Smooth muscle cell (in vitro differentiated cells): ENCODE data around the gene IPO8. TPM values are rescaled to one million over a fixed set of nuclear protein-coding genes. Genes with fewer than 3 reads are reported as not detected.

Experiments
- DNase-seq: peaks from one replicate; lab custom pipeline; 2025; ENCODE audit not compliant: unreplicated experiment; lab: John Stamatoyannopoulos, UW
- H2AFZ ChIP-seq: fragments of 200-600 bp; sonication (generic); 2 replicates; pipeline ENCODE4 v1.6.0; 2016; ENCODE audit warnings: antibody characterized with exemption, low read depth, mild to moderate bottlenecking
- H3F3A ChIP-seq: fragments of 200-600 bp; sonication (generic); 2 replicates; pipeline ENCODE4 v1.6.0; 2017; ENCODE audit warnings: antibody characterized with exemption, low read depth
- H3K27ac ChIP-seq: fragments of 200-600 bp; sonication (generic); 2 replicates; pipeline ENCODE4 v1.5.1; 2016; ENCODE audit warnings: low read depth, mild to moderate bottlenecking
- H3K27me3 ChIP-seq: fragments of 200-600 bp; sonication (generic); 2 replicates; pipeline ENCODE4 v1.6.1; 2016; ENCODE audit warnings: low read depth, mild to moderate bottlenecking
- H3K36me3 ChIP-seq: fragments of 200-600 bp; sonication (generic); 2 replicates; pipeline ENCODE4 v1.5.1; 2016; ENCODE audit warnings: low read depth
- H3K4me1 ChIP-seq: fragments of 200-600 bp; sonication (generic); 2 replicates; pipeline ENCODE4 v1.5.1; 2016; ENCODE audit warnings: low read depth
- H3K4me2 ChIP-seq: fragments of 200-600 bp; sonication (generic); 2 replicates; pipeline ENCODE4 v1.6.0; 2016; ENCODE audit warnings: mild to moderate bottlenecking
- H3K4me3 ChIP-seq: fragments of 200-600 bp; sonication (generic); 2 replicates; pipeline ENCODE4 v1.5.1; 2016; ENCODE audit warnings: mild to moderate bottlenecking
- H3K79me2 ChIP-seq: fragments of 200-600 bp; sonication (generic); 2 replicates; pipeline ENCODE4 v1.6.0; 2016; ENCODE audit warnings: low read depth, mild to moderate bottlenecking
- H3K9ac ChIP-seq: fragments of 200-600 bp; sonication (generic); 2 replicates; pipeline ENCODE4 v1.6.0; 2016; ENCODE audit warnings: low read depth
- H3K9me3 ChIP-seq: fragments of 200-600 bp; sonication (generic); replicated peaks from 2 replicates; pipeline ENCODE4 v1.5.1; 2016; ENCODE audit warnings: low read depth
- H4K20me1 ChIP-seq: fragments of 200-600 bp; sonication (generic); 2 replicates; pipeline ENCODE4 v1.6.0; 2016; ENCODE audit warnings: low read depth
- CTCF ChIP-seq: fragments of 200-600 bp; sonication (generic); IDR thresholded peaks from 2 replicates; pipeline ENCODE4 v1.5.1; 2017; ENCODE audit warnings: borderline replicate concordance, mild to moderate bottlenecking, antibody characterized with exemption; ENCODE audit not compliant: insufficient read depth, poor library complexity, severe bottlenecking
- WGBS: methylation state at CpG from one replicate; pipeline ENCODE4 v1.1.7; 2016; ENCODE audit warnings: low lambda C conversion rate; 5-methylcytosine and 5-hydroxymethylcytosine counted together
- polyA plus RNA-seq: library from polyadenylated mRNA; unstranded; fragments of >200 nt; fragmentation: Nextera tagmentation; extraction: Ambion mirVana; gene quantifications from 2 replicates; pipeline ENCODE4 v1.2.1, GENCODE V29; 2016
- total RNA-seq: library from RNA; depleted of rRNA; stranded (reverse); fragments of >200 nt; gene quantifications from 2 replicates; pipeline ENCODE4 v1.2.3, GENCODE V29; 2014

Gene IPO8
- total and polyA plus RNA-seq, 2 experiments from 2014 or later: 5.0 to 24.0 TPM

GRCh38 chr12:30696943-30697342 lies 1.3 kb upstream of the IPO8 start:
- Histone ChIP-seq H3K36me3 (no peaks in the 10 kb centered on the region), H3K9me3 (no peaks in the 10 kb centered on the region), H3K4me2 (no peak overlapping the region), H3K4me1 (peaks cover 6% of the 10 kb centered on the region), H4K20me1 (no peaks in the 10 kb centered on the region), H3K79me2 (peaks cover 22% of the 10 kb centered on the region), H3F3A (no peaks in the 10 kb centered on the region), H3K9ac (no peak overlapping the region), H3K27ac (no peak overlapping the region), H3K27me3 (no peaks in the 10 kb centered on the region), H3K4me3 (no peak overlapping the region), H2AFZ (no peak overlapping the region)
- TF ChIP-seq CTCF: no peak
- 95% methylated on average over 7 of the region's 7 CpGs for WGBS
- no peak for DNase-seq

GRCh38 chr12:30696486-30696885 lies 817 bp upstream of the IPO8 start:
- H3K9ac ChIP-seq: no peak overlapping the region
- no peaks in the 10 kb centered on the region for H3K9me3 ChIP-seq
- H3K4me1 ChIP-seq: peaks cover 10% of the 10 kb centered on the region
- H3F3A ChIP-seq: no peaks in the 10 kb centered on the region
- peak overlapping the region; percentile 98 for H3K4me2 ChIP-seq
- H3K36me3 ChIP-seq: no peaks in the 10 kb centered on the region
- DNase-seq: no peak
- H3K27ac ChIP-seq: no peak overlapping the region
- peak overlapping the region; percentile 89 for H2AFZ ChIP-seq
- peak overlapping the region; percentile 90 for H3K4me3 ChIP-seq
- 81% methylated on average over 14 of the region's 14 CpGs for WGBS
- H4K20me1 ChIP-seq: peaks cover 4% of the 10 kb centered on the region
- no peak for TF ChIP-seq CTCF
- peaks cover 22% of the 10 kb centered on the region for H3K79me2 ChIP-seq
- no peaks in the 10 kb centered on the region for H3K27me3 ChIP-seq

GRCh38 chr12:30696103-30696408 lies 387 bp upstream of the IPO8 start:
- Histone ChIP-seq H3K4me3 (peak overlapping the region; percentile 90), H4K20me1 (peaks cover 8% of the 10 kb centered on the region), H2AFZ (peak overlapping the region; percentile 89), H3F3A (no peaks in the 10 kb centered on the region), H3K4me2 (peak overlapping the region; percentile 98), H3K9me3 (no peaks in the 10 kb centered on the region), H3K79me2 (peaks cover 22% of the 10 kb centered on the region), H3K27me3 (no peaks in the 10 kb centered on the region), H3K4me1 (peaks cover 14% of the 10 kb centered on the region), H3K36me3 (no peaks in the 10 kb centered on the region), H3K27ac (no peak overlapping the region), H3K9ac (peak overlapping the region; percentile 74)
- 19% methylated on average over 6 of the region's 6 CpGs for WGBS
- TF ChIP-seq CTCF: no peak
- DNase-seq: no peak

GRCh38 chr12:30694412-30695198 lies 1.1 kb downstream of the IPO8 start:
- 6% methylated on average over 16 of the region's 16 CpGs for WGBS
- no peak for DNase-seq
- Histone ChIP-seq H3K4me3 (peak overlapping the region; percentile 90), H4K20me1 (peaks cover 14% of the 10 kb centered on the region), H3K27me3 (no peaks in the 10 kb centered on the region), H3K79me2 (peaks cover 33% of the 10 kb centered on the region), H3K27ac (no peak overlapping the region), H3K9ac (peak overlapping the region; percentile 74), H3K4me2 (peak overlapping the region; percentile 98), H2AFZ (peak overlapping the region; percentile 89), H3K36me3 (peaks cover 3% of the 10 kb centered on the region), H3K4me1 (peaks cover 18% of the 10 kb centered on the region), H3K9me3 (no peaks in the 10 kb centered on the region), H3F3A (no peaks in the 10 kb centered on the region)
- no peak for TF ChIP-seq CTCF
